Measurements from ENCODE around the gene SSH2.

The SSH2 gene

GRCh38 chr17:29847527-29848400, 82.3 kb downstream of the SSH2 start:
- H3K4me1 ChIP-seq, result peaks cover 18% of the 10 kb centered on the region
- no peaks in the 10 kb centered on the region for H3K36me3 ChIP-seq

GRCh38 chr17:29847118-29847517, 82.9 kb downstream of the SSH2 start:
- Histone ChIP-seq H3K9me3 (no peaks in the 10 kb centered on the region), H3K36me3 (no peaks in the 10 kb centered on the region), H3K4me1 (peaks cover 18% of the 10 kb centered on the region), H3K27me3 (no peaks in the 10 kb centered on the region), H3K4me3 (ENCODE audit: low read depth, low read length) (no peak overlapping the region)
- DNase-seq, result no peak
- TF ChIP-seq CTCF (IDR thresholded peaks at IDR 0.05; ENCODE audit: low read depth, low read length), result no peak

More at GRCh38 chr17:29847527-29848400, 82.3 kb downstream of the SSH2 start:
- no peak for TF ChIP-seq CTCF (IDR thresholded peaks at IDR 0.05; ENCODE audit: low read depth, low read length)
- Histone ChIP-seq H3K4me3 (ENCODE audit: low read depth, low read length) (no peak overlapping the region), H3K9me3 (no peaks in the 10 kb centered on the region), H3K27me3 (no peaks in the 10 kb centered on the region)
- DNase-seq, result peak; percentile 31

GRCh38 chr17:29846298-29846697, 83.7 kb downstream of the SSH2 start:
- no peaks in the 10 kb centered on the region for H3K9me3 ChIP-seq
- DNase-seq, result no peak
- no peaks in the 10 kb centered on the region for H3K27me3 ChIP-seq
- no peak for TF ChIP-seq CTCF (IDR thresholded peaks at IDR 0.05; ENCODE audit: low read depth, low read length)
- no peaks in the 10 kb centered on the region for H3K36me3 ChIP-seq
- H3K4me3 ChIP-seq (ENCODE audit: low read depth, low read length), result no peak overlapping the region
- peaks cover 18% of the 10 kb centered on the region for H3K4me1 ChIP-seq

- no peak overlapping the region for H3K4me3 ChIP-seq (ENCODE audit: low read depth, low read length)
- peak; percentile 64 for DNase-seq
- peaks cover 18% of the 10 kb centered on the region for H3K4me1 ChIP-seq
- no peak; the same call in 1 of the 2 replicates for TF ChIP-seq CTCF (IDR thresholded peaks at IDR 0.05; ENCODE audit: low read depth, low read length)
- H3K9me3 ChIP-seq, result no peaks in the 10 kb centered on the region
- H3K27me3 ChIP-seq, result no peaks in the 10 kb centered on the region
- H3K36me3 ChIP-seq, result no peaks in the 10 kb centered on the region
Measured at GRCh38 chr17:29844339-29845048, 85.5 kb downstream of the SSH2 start.

- H3K4me1 ChIP-seq, result peaks cover 10% of the 10 kb centered on the region
- no peaks in the 10 kb centered on the region for H3K9me3 ChIP-seq
- DNase-seq, result no peak
- H3K4me3 ChIP-seq (ENCODE audit: low read depth, low read length), result no peak overlapping the region
- TF ChIP-seq CTCF (IDR thresholded peaks at IDR 0.05; ENCODE audit: low read depth, low read length), result no peak
- no peaks in the 10 kb centered on the region for H3K27me3 ChIP-seq
- no peaks in the 10 kb centered on the region for H3K36me3 ChIP-seq
Measured at GRCh38 chr17:29840884-29841283, 89.1 kb downstream of the SSH2 start.

- no peak for TF ChIP-seq CTCF (IDR thresholded peaks at IDR 0.05; ENCODE audit: low read depth, low read length)
- H3K4me1 ChIP-seq, result peaks cover 7% of the 10 kb centered on the region
- DNase-seq, result no peak
- no peak overlapping the region for H3K4me3 ChIP-seq (ENCODE audit: low read depth, low read length)
- no peaks in the 10 kb centered on the region for H3K36me3 ChIP-seq
- no peaks in the 10 kb centered on the region for H3K27me3 ChIP-seq
- no peaks in the 10 kb centered on the region for H3K9me3 ChIP-seq
Measured at GRCh38 chr17:29839656-29840055, 90.4 kb downstream of the SSH2 start.

All from BE2C (cell line).